Trophoblast cell (in vitro differentiated cells and primary cell): Measurements from ENCODE around the gene TOPAZ1.
A peak's percentile ranks its signal among the peaks of the same experiment; 100 is the strongest.

Experiments used
- DNase-seq, 2 donors: peaks; one replicate each; pipeline ENCODE4 v3.0.0-alpha.2; 2016
- H2AFZ ChIP-seq: 2 replicates; pipeline ENCODE4 v1.6.1; 2013; ENCODE audit warnings: low read length, moderate library complexity, mild to moderate bottlenecking; ENCODE audit not compliant: insufficient read depth, poor library complexity
- H2AK5ac ChIP-seq: 2 replicates; pipeline ENCODE4 v1.6.1; 2013; ENCODE audit warnings: mild to moderate bottlenecking, low read length
- H2BK120ac ChIP-seq: 2 replicates; pipeline ENCODE4 v1.6.1; 2013; ENCODE audit warnings: low read length, mild to moderate bottlenecking, moderate library complexity; ENCODE audit not compliant: insufficient read depth, poor library complexity
- H2BK12ac ChIP-seq: 2 replicates; pipeline ENCODE4 v1.6.1; 2013; ENCODE audit warnings: mild to moderate bottlenecking, low read length, moderate library complexity
- H2BK5ac ChIP-seq: 2 replicates; pipeline ENCODE4 v1.6.1; 2013; ENCODE audit warnings: low read length, low read depth, moderate library complexity, mild to moderate bottlenecking; ENCODE audit not compliant: poor library complexity
- H3K14ac ChIP-seq: 2 replicates; pipeline ENCODE4 v1.6.1; 2013; ENCODE audit warnings: mild to moderate bottlenecking, low read length
- H3K18ac ChIP-seq: 2 replicates; pipeline ENCODE4 v1.6.1; 2013; ENCODE audit warnings: mild to moderate bottlenecking, low read length
- H3K23ac ChIP-seq: 2 replicates; pipeline ENCODE4 v1.6.1; 2013; ENCODE audit warnings: low read length
- H3K27ac ChIP-seq: 2 replicates; pipeline ENCODE4 v1.5.1; 2013; ENCODE audit warnings: low read depth, mild to moderate bottlenecking, inconsistent platforms, low read length, moderate library complexity
- H3K27me3 ChIP-seq: 2 replicates; pipeline ENCODE4 v1.6.1; 2013; ENCODE audit warnings: inconsistent platforms, mild to moderate bottlenecking, low read length, moderate library complexity; ENCODE audit not compliant: insufficient read depth
- H3K36me3 ChIP-seq, 2 experiments: 1 replicate in 1 of 2; 2 replicates in 1 of 2; pipeline ENCODE4 v1.6.1; 2013; ENCODE audit warnings: low read length in 2 of 2, mild to moderate bottlenecking in 2 of 2, moderate library complexity in 1 of 2; ENCODE audit not compliant: insufficient read depth in 2 of 2, control insufficient read depth in 1 of 2
- H3K4ac ChIP-seq: 2 replicates; pipeline ENCODE4 v1.6.1; 2013; ENCODE audit warnings: low read depth, mild to moderate bottlenecking, low read length, moderate library complexity
- H3K4me1 ChIP-seq, 2 experiments: 1 replicate in 1 of 2; 2 replicates in 1 of 2; pipeline ENCODE4 v1.6.1; 2013; ENCODE audit warnings: low read length in 2 of 2, mild to moderate bottlenecking in 2 of 2, moderate library complexity in 1 of 2; ENCODE audit not compliant: insufficient read depth in 2 of 2, control insufficient read depth in 1 of 2
- H3K4me2 ChIP-seq: 2 replicates; pipeline ENCODE4 v1.6.1; 2013; ENCODE audit warnings: inconsistent platforms, mild to moderate bottlenecking, low read length, moderate library complexity
- H3K4me3 ChIP-seq: 2 replicates; pipeline ENCODE4 v1.5.1; 2013; ENCODE audit warnings: mild to moderate bottlenecking, low read depth, low read length, inconsistent platforms
- H3K79me1 ChIP-seq: one replicate; pipeline ENCODE4 v1.6.1; 2013; ENCODE audit warnings: low read length
- H3K79me2 ChIP-seq: 2 replicates; pipeline ENCODE4 v1.6.1; 2013; ENCODE audit warnings: low read length, mild to moderate bottlenecking; ENCODE audit not compliant: control insufficient read depth, insufficient read depth, poor library complexity
- H3K9ac ChIP-seq: 2 replicates; pipeline ENCODE4 v1.6.1; 2013; ENCODE audit warnings: mild to moderate bottlenecking, low read length
- H3K9me3 ChIP-seq: 2 replicates; pipeline ENCODE4 v1.6.1; 2013; ENCODE audit warnings: low read depth, mild to moderate bottlenecking, control low read depth, inconsistent platforms, low read length; ENCODE audit not compliant: insufficient read depth
- H4K12ac ChIP-seq: 2 replicates; pipeline ENCODE4 v1.6.1; 2013; ENCODE audit warnings: low read depth, mild to moderate bottlenecking, low read length, moderate library complexity
- H4K8ac ChIP-seq: 2 replicates; pipeline ENCODE4 v1.6.1; 2013; ENCODE audit warnings: low read depth, mild to moderate bottlenecking, low read length, moderate library complexity
- H4K91ac ChIP-seq: one replicate; pipeline ENCODE4 v1.6.1; 2013; ENCODE audit warnings: low read depth, mild to moderate bottlenecking, low read length, moderate library complexity
- WGBS: extraction: QIAGEN DNeasy Blood & Tissue Kit; methylation state at CpG from one replicate; pipeline ENCODE4 v1.1.7; 2013; ENCODE audit warnings: missing lambda C conversion rate; ENCODE audit not compliant: insufficient read length, insufficient coverage; ENCODE audit errors: extremely low coverage; 5-methylcytosine and 5-hydroxymethylcytosine counted together

Gene TOPAZ1

DNA sequence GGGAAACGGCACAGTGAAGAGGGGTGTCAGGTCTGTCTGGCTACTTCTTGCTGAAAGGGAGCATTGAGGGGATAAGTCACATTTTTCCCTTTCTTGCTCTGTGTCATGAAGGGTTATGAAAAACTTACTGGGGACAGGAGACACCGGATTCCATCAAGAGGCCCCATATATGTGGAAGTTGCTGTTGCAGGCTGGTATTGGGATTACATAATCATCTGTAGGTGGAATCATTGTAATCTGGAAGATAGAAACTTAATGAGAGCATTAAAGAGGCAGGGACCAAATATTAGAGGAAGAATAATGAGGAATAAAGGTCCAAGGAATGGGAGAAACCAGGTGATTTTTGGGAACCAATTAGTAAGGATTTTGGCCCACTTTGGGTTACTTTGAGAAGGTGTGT, 92.6 kb downstream of the TOPAZ1 start:
- Histone ChIP-seq H3K4ac (no peak overlapping the region), H3K4me2 (no peak overlapping the region), H2BK120ac (no peak overlapping the region), H3K4me1 (peaks cover 0 to 5% of the 10 kb centered on the region in 2 experiments), H3K36me3 (no peaks in the 10 kb centered on the region), H3K27me3 (no peaks in the 10 kb centered on the region), H2BK5ac (no peak overlapping the region), H3K4me3 (no peak overlapping the region), H3K9me3 (no peaks in the 10 kb centered on the region), H3K18ac (no peak overlapping the region), H4K8ac (no peak overlapping the region), H3K79me1 (peaks cover 6% of the 10 kb centered on the region), H3K79me2 (peaks cover 3% of the 10 kb centered on the region), H2BK12ac (no peak overlapping the region), H3K9ac (no peak overlapping the region), H4K12ac (no peak overlapping the region), H4K91ac (no peak overlapping the region), H3K23ac (no peak overlapping the region), H3K27ac (no peak overlapping the region), H2AK5ac (no peak overlapping the region), H2AFZ (no peak overlapping the region), H3K14ac (no peak overlapping the region)
- DNase-seq: no peak
- WGBS: no CpG with 5 or more reads among the region's 2 CpGs

- H3K4me3 ChIP-seq: no peak overlapping the region
- peak overlapping the region; percentile 72 for H3K4me2 ChIP-seq
- no peak overlapping the region for H2AK5ac ChIP-seq
- H3K18ac ChIP-seq: no peak overlapping the region
- H2BK12ac ChIP-seq: no peak overlapping the region
- peak overlapping the region; percentile 15 for H3K23ac ChIP-seq
- H2AFZ ChIP-seq: no peak overlapping the region
- H3K4me1 ChIP-seq: peaks cover 0 to 8% of the 10 kb centered on the region in 2 experiments
- no peaks in the 10 kb centered on the region for H3K36me3 ChIP-seq
- no peak overlapping the region for H4K12ac ChIP-seq
- peak overlapping the region; percentile 56 for H3K9ac ChIP-seq
- no CpG with 5 or more reads among the region's 5 CpGs for WGBS
- H2BK120ac ChIP-seq: no peak overlapping the region
- no peak for DNase-seq
- no peak overlapping the region for H3K4ac ChIP-seq
- no peak overlapping the region for H3K14ac ChIP-seq
- H3K27ac ChIP-seq: peak overlapping the region; percentile 30
- no peaks in the 10 kb centered on the region for H3K27me3 ChIP-seq
- H3K79me2 ChIP-seq: peaks cover 5% of the 10 kb centered on the region
- H3K9me3 ChIP-seq: no peaks in the 10 kb centered on the region
- H2BK5ac ChIP-seq: no peak overlapping the region
- H4K8ac ChIP-seq: no peak overlapping the region
- H3K79me1 ChIP-seq: peaks cover 6% of the 10 kb centered on the region
- H4K91ac ChIP-seq: peak overlapping the region; percentile 16
Observed at GRCh38 chr3:44337248-44337785, 95.6 kb downstream of the TOPAZ1 start.

GRCh38 chr3:44338010-44338827, 96.5 kb downstream of the TOPAZ1 start, which contains the start of gene TCAIM:
TCAIM (plus strand) TSS chr3:44338766; CDS start chr3:44354783, 16,017 bp downstream.
- no peak within 1 kb of the TSS for H2BK12ac ChIP-seq
- H3K18ac ChIP-seq: peak within 1 kb of the TSS; percentile 44
- peak within 1 kb of the TSS; percentile 93 for H3K9ac ChIP-seq
- H4K8ac ChIP-seq: peak within 1 kb of the TSS; percentile 85
- H3K14ac ChIP-seq: peak within 1 kb of the TSS; percentile 77
- peak within 1 kb of the TSS; percentile 98 for H3K27ac ChIP-seq
- no peak within 1 kb of the TSS for H2AK5ac ChIP-seq
- peak within 1 kb of the TSS; percentile 76 for H4K91ac ChIP-seq
- H3K4me1 ChIP-seq: peaks cover 0 to 8% of the 10 kb centered on the region in 2 experiments
- peak; percentile 98 to 99 for DNase-seq
- no peak within 1 kb of the TSS for H3K23ac ChIP-seq
- peaks cover 5% of the 10 kb centered on the region for H3K79me2 ChIP-seq
- no peaks in the 10 kb centered on the region for H3K36me3 ChIP-seq
- H4K12ac ChIP-seq: peak within 1 kb of the TSS; percentile 43
- H3K79me1 ChIP-seq: peaks cover 6% of the 10 kb centered on the region
- H2BK120ac ChIP-seq: peak within 1 kb of the TSS; percentile 45
- H2BK5ac ChIP-seq: peak within 1 kb of the TSS; percentile 88
- WGBS: no CpG with 5 or more reads among the region's 77 CpGs
- peak within 1 kb of the TSS; percentile 36 for H3K4ac ChIP-seq
- no peaks in the 10 kb centered on the region for H3K9me3 ChIP-seq
- H2AFZ ChIP-seq: peak within 1 kb of the TSS; percentile 83
- peak within 1 kb of the TSS; percentile 87 for H3K4me3 ChIP-seq
- no peaks in the 10 kb centered on the region for H3K27me3 ChIP-seq
- peak within 1 kb of the TSS; percentile 72 for H3K4me2 ChIP-seq

GRCh38 chr3:44338828-44339127, 97.1 kb downstream of the TOPAZ1 start:
- Histone ChIP-seq H3K4ac (no peak overlapping the region), H3K14ac (no peak overlapping the region), H2BK12ac (no peak overlapping the region)

More at GRCh38 chr3:44338828-44339127, 97.1 kb downstream of the TOPAZ1 start:
- Histone ChIP-seq H2BK120ac (no peak overlapping the region), H4K8ac (peak overlapping the region; percentile 8), H3K79me1 (peaks cover 6% of the 10 kb centered on the region), H3K27ac (peak overlapping the region; percentile 98), H3K79me2 (peaks cover 5% of the 10 kb centered on the region), H3K4me2 (peak overlapping the region; percentile 72), H3K9ac (peak overlapping the region; percentile 84), H3K36me3 (no peaks in the 10 kb centered on the region), H3K4me3 (peak overlapping the region; percentile 87), H2BK5ac (no peak overlapping the region), H3K23ac (no peak overlapping the region), H3K9me3 (no peaks in the 10 kb centered on the region), H4K12ac (no peak overlapping the region), H4K91ac (peak overlapping the region; percentile 31), H2AFZ (no peak overlapping the region), H2AK5ac (no peak overlapping the region), H3K27me3 (no peaks in the 10 kb centered on the region), H3K18ac (no peak overlapping the region), H3K4me1 (peaks cover 0 to 8% of the 10 kb centered on the region in 2 experiments)
- WGBS: no CpG with 5 or more reads among the region's 15 CpGs
- no peak for DNase-seq
